ENCODE measurements around the gene SH2D4B.
"Not testable (repeated sequence)": the region's sequence is repeated elsewhere in the genome, so short reads cannot be mapped to it uniquely, and the experiment has no call there.

Gene SH2D4B

GRCh38 chr10:80526742-80527141, 11.0 kb upstream of the SH2D4B start:
- Histone ChIP-seq H3K4me3 (ENCODE audit: low read length in 2 of 2) (no peak overlapping the region), H3K9me3 (ENCODE audit: control insufficient read depth in 2 of 2, low read length in 2 of 2) (no peaks in the 10 kb centered on the region), H3K27me3 (ENCODE audit: control insufficient read depth in 2 of 2, insufficient read depth in 2 of 2, low read length in 2 of 2) (no peaks in the 10 kb centered on the region), H3K4me1 (ENCODE audit: control insufficient read depth in 2 of 2, insufficient read depth in 2 of 2, low read length in 2 of 2) (peaks cover 0 to 8% of the 10 kb centered on the region in 2 donors), H3K27ac (ENCODE audit: low read depth in 2 of 2, low read length in 2 of 2) (no peak overlapping the region), H3K36me3 (ENCODE audit: control insufficient read depth in 2 of 2, insufficient read depth in 2 of 2, low read length in 2 of 2) (no peaks in the 10 kb centered on the region), H3K9ac (ENCODE audit: low read depth in 1 of 2, low read length in 2 of 2) (no peak overlapping the region)

GRCh38 chr10:80528185-80528700, 9.5 kb upstream of the SH2D4B start:
- peaks cover 0 to 8% of the 10 kb centered on the region in 2 donors for H3K4me1 ChIP-seq (ENCODE audit: control insufficient read depth in 2 of 2, insufficient read depth in 2 of 2, low read length in 2 of 2)
- H3K27me3 ChIP-seq (ENCODE audit: control insufficient read depth in 2 of 2, insufficient read depth in 2 of 2, low read length in 2 of 2): no peaks in the 10 kb centered on the region
- H3K4me3 ChIP-seq (ENCODE audit: low read length in 2 of 2): no peak overlapping the region
- no peak overlapping the region for H3K27ac ChIP-seq (ENCODE audit: low read depth in 2 of 2, low read length in 2 of 2)
- no peaks in the 10 kb centered on the region for H3K36me3 ChIP-seq (ENCODE audit: control insufficient read depth in 2 of 2, insufficient read depth in 2 of 2, low read length in 2 of 2)
- no peaks in the 10 kb centered on the region for H3K9me3 ChIP-seq (ENCODE audit: control insufficient read depth in 2 of 2, low read length in 2 of 2)
- H3K9ac ChIP-seq (ENCODE audit: low read depth in 1 of 2, low read length in 2 of 2): no peak overlapping the region

GRCh38 chr10:80528901-80529300, 8.8 kb upstream of the SH2D4B start:
- Histone ChIP-seq H3K27me3 (ENCODE audit: control insufficient read depth in 2 of 2, insufficient read depth in 2 of 2, low read length in 2 of 2) (no peaks in the 10 kb centered on the region), H3K36me3 (ENCODE audit: control insufficient read depth in 2 of 2, insufficient read depth in 2 of 2, low read length in 2 of 2) (no peaks in the 10 kb centered on the region), H3K27ac (ENCODE audit: low read depth in 2 of 2, low read length in 2 of 2) (no peak overlapping the region), H3K9ac (ENCODE audit: low read depth in 1 of 2, low read length in 2 of 2) (no peak overlapping the region), H3K4me3 (ENCODE audit: low read length in 2 of 2) (no peak overlapping the region), H3K4me1 (ENCODE audit: control insufficient read depth in 2 of 2, insufficient read depth in 2 of 2, low read length in 2 of 2) (peaks cover 0 to 8% of the 10 kb centered on the region in 2 donors), H3K9me3 (ENCODE audit: control insufficient read depth in 2 of 2, low read length in 2 of 2) (no peaks in the 10 kb centered on the region)

- H3K4me1 ChIP-seq (ENCODE audit: control insufficient read depth in 2 of 2, insufficient read depth in 2 of 2, low read length in 2 of 2): peaks cover 0 to 8% of the 10 kb centered on the region in 2 donors
- H3K9ac ChIP-seq (ENCODE audit: low read depth in 1 of 2, low read length in 2 of 2): no peak overlapping the region
- no peaks in the 10 kb centered on the region for H3K9me3 ChIP-seq (ENCODE audit: control insufficient read depth in 2 of 2, low read length in 2 of 2)
- H3K4me3 ChIP-seq (ENCODE audit: low read length in 2 of 2): no peak overlapping the region
- peak overlapping the region in 1 of 2 donors; percentile 4 for H3K27ac ChIP-seq (ENCODE audit: low read depth in 2 of 2, low read length in 2 of 2)
- no peaks in the 10 kb centered on the region for H3K36me3 ChIP-seq (ENCODE audit: control insufficient read depth in 2 of 2, insufficient read depth in 2 of 2, low read length in 2 of 2)
- H3K27me3 ChIP-seq (ENCODE audit: control insufficient read depth in 2 of 2, insufficient read depth in 2 of 2, low read length in 2 of 2): no peaks in the 10 kb centered on the region
These were observed 8.1 kb upstream of the SH2D4B start for GRCh38 chr10:80529604-80530003.

- H3K27me3 ChIP-seq (ENCODE audit: control insufficient read depth in 2 of 2, insufficient read depth in 2 of 2, low read length in 2 of 2): no peaks in the 10 kb centered on the region
- peak overlapping the region in 1 of 2 donors; percentile 4 for H3K27ac ChIP-seq (ENCODE audit: low read depth in 2 of 2, low read length in 2 of 2)
- no peaks in the 10 kb centered on the region for H3K36me3 ChIP-seq (ENCODE audit: control insufficient read depth in 2 of 2, insufficient read depth in 2 of 2, low read length in 2 of 2)
- peaks cover 0 to 8% of the 10 kb centered on the region in 2 donors for H3K4me1 ChIP-seq (ENCODE audit: control insufficient read depth in 2 of 2, insufficient read depth in 2 of 2, low read length in 2 of 2)
- H3K4me3 ChIP-seq (ENCODE audit: low read length in 2 of 2): no peak overlapping the region
- no peaks in the 10 kb centered on the region for H3K9me3 ChIP-seq (ENCODE audit: control insufficient read depth in 2 of 2, low read length in 2 of 2)
- no peak overlapping the region for H3K9ac ChIP-seq (ENCODE audit: low read depth in 1 of 2, low read length in 2 of 2)
These were observed 7.5 kb upstream of the SH2D4B start for GRCh38 chr10:80530251-80530650.

GRCh38 chr10:80530816-80531215, 6.9 kb upstream of the SH2D4B start:
- Histone ChIP-seq H3K4me3 (ENCODE audit: low read length in 2 of 2) (no peak overlapping the region), H3K9me3 (ENCODE audit: control insufficient read depth in 2 of 2, low read length in 2 of 2) (no peaks in the 10 kb centered on the region), H3K27ac (ENCODE audit: low read depth in 2 of 2, low read length in 2 of 2) (no peak overlapping the region), H3K4me1 (ENCODE audit: control insufficient read depth in 2 of 2, insufficient read depth in 2 of 2, low read length in 2 of 2) (peaks cover 3 to 8% of the 10 kb centered on the region in 2 donors), H3K36me3 (ENCODE audit: control insufficient read depth in 2 of 2, insufficient read depth in 2 of 2, low read length in 2 of 2) (no peaks in the 10 kb centered on the region), H3K9ac (ENCODE audit: low read depth in 1 of 2, low read length in 2 of 2) (no peak overlapping the region), H3K27me3 (ENCODE audit: control insufficient read depth in 2 of 2, insufficient read depth in 2 of 2, low read length in 2 of 2) (no peaks in the 10 kb centered on the region)

GRCh38 chr10:80532571-80532970, 5.1 kb upstream of the SH2D4B start:
- Histone ChIP-seq H3K9ac (ENCODE audit: low read depth in 1 of 2, low read length in 2 of 2) (no peak overlapping the region), H3K27me3 (ENCODE audit: control insufficient read depth in 2 of 2, insufficient read depth in 2 of 2, low read length in 2 of 2) (no peaks in the 10 kb centered on the region), H3K4me1 (ENCODE audit: control insufficient read depth in 2 of 2, insufficient read depth in 2 of 2, low read length in 2 of 2) (peaks cover 3 to 7% of the 10 kb centered on the region in 2 donors), H3K36me3 (ENCODE audit: control insufficient read depth in 2 of 2, insufficient read depth in 2 of 2, low read length in 2 of 2) (no peaks in the 10 kb centered on the region), H3K9me3 (ENCODE audit: control insufficient read depth in 2 of 2, low read length in 2 of 2) (no peaks in the 10 kb centered on the region), H3K4me3 (ENCODE audit: low read length in 2 of 2) (no peak overlapping the region), H3K27ac (ENCODE audit: low read depth in 2 of 2, low read length in 2 of 2) (no peak overlapping the region)

- H3K9me3 ChIP-seq (ENCODE audit: control insufficient read depth in 2 of 2, low read length in 2 of 2); H3K4me1 ChIP-seq (ENCODE audit: control insufficient read depth in 2 of 2, insufficient read depth in 2 of 2, low read length in 2 of 2); H3K4me3 ChIP-seq (ENCODE audit: low read length in 2 of 2); H3K36me3 ChIP-seq (ENCODE audit: control insufficient read depth in 2 of 2, insufficient read depth in 2 of 2, low read length in 2 of 2); H3K9ac ChIP-seq (ENCODE audit: low read depth in 1 of 2, low read length in 2 of 2); H3K27ac ChIP-seq (ENCODE audit: low read depth in 2 of 2, low read length in 2 of 2); H3K27me3 ChIP-seq (ENCODE audit: control insufficient read depth in 2 of 2, insufficient read depth in 2 of 2, low read length in 2 of 2): not testable (repeated sequence)
These were observed 3.6 kb upstream of the SH2D4B start for GRCh38 chr10:80534059-80534458.

- not testable (repeated sequence) for H3K4me3 ChIP-seq (ENCODE audit: low read length in 2 of 2); H3K9ac ChIP-seq (ENCODE audit: low read depth in 1 of 2, low read length in 2 of 2); H3K27me3 ChIP-seq (ENCODE audit: control insufficient read depth in 2 of 2, insufficient read depth in 2 of 2, low read length in 2 of 2); H3K9me3 ChIP-seq (ENCODE audit: control insufficient read depth in 2 of 2, low read length in 2 of 2); H3K4me1 ChIP-seq (ENCODE audit: control insufficient read depth in 2 of 2, insufficient read depth in 2 of 2, low read length in 2 of 2); H3K36me3 ChIP-seq (ENCODE audit: control insufficient read depth in 2 of 2, insufficient read depth in 2 of 2, low read length in 2 of 2); H3K27ac ChIP-seq (ENCODE audit: low read depth in 2 of 2, low read length in 2 of 2)
These were observed 3.1 kb upstream of the SH2D4B start for GRCh38 chr10:80534646-80535045.

GRCh38 chr10:80535671-80536360, 1.9 kb upstream of the SH2D4B start:
- H3K9me3 ChIP-seq (ENCODE audit: control insufficient read depth in 2 of 2, low read length in 2 of 2): no peaks in the 10 kb centered on the region
- H3K27ac ChIP-seq (ENCODE audit: low read depth in 2 of 2, low read length in 2 of 2): peak overlapping the region; percentile 48 to 56
- peaks cover 2 to 7% of the 10 kb centered on the region in 2 donors for H3K4me1 ChIP-seq (ENCODE audit: control insufficient read depth in 2 of 2, insufficient read depth in 2 of 2, low read length in 2 of 2)
- no peaks in the 10 kb centered on the region for H3K27me3 ChIP-seq (ENCODE audit: control insufficient read depth in 2 of 2, insufficient read depth in 2 of 2, low read length in 2 of 2)
- H3K36me3 ChIP-seq (ENCODE audit: control insufficient read depth in 2 of 2, insufficient read depth in 2 of 2, low read length in 2 of 2): no peaks in the 10 kb centered on the region
- peak overlapping the region; percentile 63 to 66 for H3K9ac ChIP-seq (ENCODE audit: low read depth in 1 of 2, low read length in 2 of 2)
- H3K4me3 ChIP-seq (ENCODE audit: low read length in 2 of 2): peak overlapping the region; percentile 72 to 76
